Measurements from ENCODE around the gene DENND1B.

DNA sequence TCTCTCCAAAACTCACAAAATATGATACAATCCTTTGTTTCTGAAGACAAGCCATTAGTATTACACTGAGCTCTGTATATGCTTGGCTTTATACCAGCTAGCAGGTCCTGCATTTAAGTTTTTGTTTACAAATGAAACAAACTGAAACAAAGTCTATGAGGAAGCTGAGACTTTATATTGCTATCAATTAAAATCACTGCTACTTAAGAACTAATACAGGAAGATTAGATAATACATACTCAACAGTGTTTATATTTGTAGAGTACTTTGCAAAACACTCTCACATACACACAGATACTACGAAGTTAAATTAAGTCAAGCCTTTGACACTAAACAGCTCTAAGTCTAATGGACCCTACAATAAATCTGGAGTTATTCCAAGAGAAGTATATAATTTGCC, 259.9 kb downstream of the DENND1B start:
- TF ChIP-seq POLR2A (IDR thresholded peaks at IDR 0.05; ENCODE audit: low read depth, low read length) (no peak), TAF1 (IDR thresholded peaks at IDR 0.05; ENCODE audit: low read depth, low read length) (no peak)

Measured in GM12891 (cell line).